ENCODE data around the gene PIP5K1A.
"Not testable (repeated sequence)": the region's sequence is repeated elsewhere in the genome, so short reads cannot be mapped to it uniquely, and the experiment has no call there.

PIP5K1A gene

GRCh38 chr1:151193304-151193703, 5.0 kb upstream of the PIP5K1A start:
- no peak for DNase-seq (ENCODE audit: low read depth, low spot score)

DNA sequence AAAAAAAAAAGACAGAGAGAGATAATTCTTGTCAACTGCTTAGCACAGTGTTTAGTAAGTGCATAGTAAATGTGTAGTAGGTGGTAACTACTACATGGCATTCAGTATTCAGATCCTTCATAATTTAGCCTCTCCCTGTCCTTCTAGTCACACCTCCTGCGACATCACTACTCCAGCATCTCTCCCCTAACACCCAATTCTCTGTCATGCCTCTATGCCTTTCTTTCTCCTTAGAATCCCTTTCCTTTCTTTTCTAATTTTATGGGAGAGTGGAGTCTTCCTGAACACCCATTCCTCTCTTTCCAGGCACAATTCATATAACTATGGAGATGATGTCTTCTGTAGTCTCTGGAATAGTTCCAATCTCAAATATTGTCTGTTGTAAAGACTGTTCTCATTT, 4.5 kb upstream of the PIP5K1A start:
- DNase-seq (ENCODE audit: low read depth, low spot score): no peak

DNA sequence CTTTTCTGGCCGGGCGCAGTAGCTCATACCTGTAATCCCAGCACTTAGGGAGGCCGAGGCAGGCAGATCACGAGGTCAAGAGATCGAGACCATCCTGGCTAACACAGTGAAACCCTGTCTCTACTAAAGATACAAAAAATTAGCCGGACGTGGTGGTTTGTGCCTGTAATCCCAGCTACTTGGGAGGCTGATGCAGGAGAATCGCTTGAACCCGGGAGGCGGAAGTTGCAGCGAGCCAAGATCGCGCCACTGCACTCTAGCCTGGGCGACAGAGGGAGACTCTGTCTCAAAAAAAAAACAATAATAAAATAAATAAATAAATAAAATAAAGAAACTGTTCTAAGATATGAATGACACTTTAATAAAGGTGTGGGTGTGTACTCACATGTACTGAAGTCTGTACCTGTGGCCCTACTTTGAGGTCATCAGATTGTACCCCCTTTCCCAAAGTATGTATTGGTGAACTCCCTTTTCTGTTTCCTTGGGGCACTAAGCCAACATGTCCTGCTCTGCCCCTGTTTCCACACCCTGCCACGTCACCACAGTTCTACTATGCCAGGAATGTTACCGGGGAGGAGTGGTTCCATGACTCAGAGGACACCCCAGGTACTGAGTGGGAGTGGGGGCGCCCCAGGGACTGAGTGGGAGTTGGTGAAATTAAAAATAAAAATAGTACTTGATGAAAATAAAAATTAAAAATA, 3.3 kb upstream of the PIP5K1A start:
- DNase-seq (ENCODE audit: low read depth, low spot score): peak; percentile 39

- DNase-seq (ENCODE audit: low read depth, low spot score): peak; percentile 61
These were observed 2.0 kb upstream of the PIP5K1A start for GRCh38 chr1:151196292-151196800.

DNA sequence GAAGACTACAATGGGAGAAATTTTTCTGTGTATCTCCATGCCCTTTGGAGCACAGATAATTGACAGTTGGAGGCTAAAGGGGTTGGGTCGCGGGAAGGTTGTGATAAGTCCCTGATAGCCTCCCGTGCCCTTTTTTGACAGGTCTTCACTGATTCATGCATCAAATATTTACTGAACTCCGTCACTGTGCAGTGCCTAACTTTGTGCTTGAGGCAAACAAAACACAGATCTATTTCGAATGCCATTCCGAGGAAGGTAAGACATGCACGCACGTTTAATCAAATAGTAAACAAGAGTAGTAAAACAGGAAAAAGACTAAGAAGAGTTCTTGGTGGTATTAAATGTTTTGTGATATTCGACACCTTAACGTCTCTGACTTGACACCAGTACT, 494 bp upstream of the PIP5K1A start:
- no peak for DNase-seq (ENCODE audit: low read depth, low spot score)

- no peak for DNase-seq (ENCODE audit: low read depth, low spot score)
These were observed 1.7 kb downstream of the PIP5K1A start for GRCh38 chr1:151199873-151200581.

GRCh38 chr1:151205381-151205965, 7.1 kb downstream of the PIP5K1A start:
- DNase-seq (ENCODE audit: low read depth, low spot score): not testable (repeated sequence)

DNA sequence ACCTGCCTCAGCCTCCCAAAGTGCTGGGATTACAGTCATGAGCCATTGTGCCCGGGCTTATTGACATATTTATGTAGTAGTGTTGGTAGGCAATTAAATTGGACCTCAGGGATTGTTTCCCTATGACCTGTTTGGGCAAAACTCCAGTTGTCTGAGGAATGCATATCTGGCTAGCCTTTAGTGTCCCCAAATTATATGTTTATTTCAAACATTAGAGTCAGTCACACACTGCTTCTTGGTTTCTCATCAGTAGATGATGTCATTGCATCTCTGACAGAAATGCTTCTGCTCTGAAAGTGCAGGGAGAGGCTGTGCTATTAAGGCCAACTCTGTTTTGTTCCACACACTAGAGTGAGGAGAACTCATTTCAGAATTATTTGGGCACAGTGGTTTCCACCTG, 12.5 kb downstream of the PIP5K1A start:
- DNase-seq (ENCODE audit: low read depth, low spot score): no peak

GRCh38 chr1:151211972-151212705, 13.8 kb downstream of the PIP5K1A start:
- no peak for DNase-seq (ENCODE audit: low read depth, low spot score)

GRCh38 chr1:151213560-151213959, 15.2 kb downstream of the PIP5K1A start:
- no peak for DNase-seq (ENCODE audit: low read depth, low spot score)

GRCh38 chr1:151221616-151222015, 23.3 kb downstream of the PIP5K1A start:
- DNase-seq (ENCODE audit: low read depth, low spot score): no peak

DNA sequence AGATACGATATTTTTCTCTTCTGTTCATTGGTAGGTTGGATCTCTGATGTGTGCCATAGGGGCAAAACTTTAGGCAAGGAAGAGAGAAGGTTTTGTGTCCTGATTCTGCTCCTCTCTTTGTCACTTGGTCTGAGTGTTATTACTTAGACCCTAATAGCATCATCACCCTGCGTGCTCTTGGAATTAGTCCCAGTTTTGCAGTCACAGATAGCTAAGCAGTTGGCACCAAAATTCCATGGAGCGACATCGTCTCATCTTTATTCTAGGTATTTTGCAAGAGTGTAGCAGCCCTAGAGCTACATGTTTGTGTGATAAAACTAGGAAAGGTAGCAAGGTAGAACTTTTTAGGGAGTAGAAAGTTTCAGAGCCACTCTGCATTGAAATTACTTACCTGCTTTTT, 23.8 kb downstream of the PIP5K1A start:
- DNase-seq (ENCODE audit: low read depth, low spot score): no peak

DNA sequence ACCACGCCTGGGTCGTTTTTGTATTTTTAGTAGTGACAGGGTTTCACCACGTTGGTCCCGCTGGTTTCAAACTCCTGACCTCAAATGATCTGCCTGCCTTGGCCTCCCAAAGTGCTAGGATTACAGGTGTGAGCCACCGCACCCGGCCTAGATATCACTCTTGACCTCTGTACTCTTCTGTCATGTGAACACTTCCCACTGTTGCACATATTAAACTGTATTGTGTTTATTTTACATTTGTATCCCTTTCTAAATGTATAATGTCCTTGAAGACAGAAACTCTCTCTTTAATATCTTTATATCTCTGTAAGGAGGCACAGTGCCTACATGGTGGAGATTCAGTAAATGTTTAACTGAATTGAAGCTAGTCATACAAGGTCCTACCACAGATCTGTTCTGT, 36.9 kb downstream of the PIP5K1A start:
- no peak for DNase-seq (ENCODE audit: low read depth, low spot score)

- no peak for DNase-seq (ENCODE audit: low read depth, low spot score)
These were observed 39.5 kb downstream of the PIP5K1A start for GRCh38 chr1:151237678-151238466.

DNA sequence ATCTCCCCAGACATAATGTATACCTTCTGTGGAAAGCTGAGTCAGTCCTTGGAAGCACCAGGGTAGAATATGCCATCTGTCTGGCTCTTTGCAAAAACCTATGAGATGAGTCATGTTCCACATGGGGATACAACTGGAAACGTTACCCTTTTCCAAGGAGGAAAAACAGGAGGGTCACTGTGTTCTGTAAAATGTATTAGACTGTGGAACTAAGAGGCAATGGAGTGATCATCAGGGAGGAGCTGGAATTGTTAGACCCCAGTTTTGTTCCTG, 40.1 kb downstream of the PIP5K1A start:
- no peak for DNase-seq (ENCODE audit: low read depth, low spot score)

DNA sequence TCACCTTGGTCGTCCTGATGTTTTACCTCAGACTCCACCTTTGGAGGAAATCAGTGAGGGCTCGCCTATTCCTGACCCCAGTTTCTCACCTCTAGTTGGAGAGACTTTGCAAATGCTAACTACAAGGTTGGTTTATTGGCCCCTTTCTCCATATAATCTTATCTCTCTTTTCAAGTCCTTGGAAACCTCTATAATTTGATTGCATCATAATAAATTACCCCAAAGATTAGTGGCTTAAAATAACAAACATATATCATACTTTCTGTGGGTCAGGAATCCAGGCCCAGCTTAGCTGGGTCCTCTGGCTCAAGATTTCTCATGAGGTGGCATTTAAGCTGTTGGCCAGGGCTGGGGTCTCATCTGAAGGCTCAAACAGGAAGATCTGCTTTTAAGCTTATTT, 44.1 kb downstream of the PIP5K1A start:
- DNase-seq (ENCODE audit: low read depth, low spot score): no peak

- DNase-seq (ENCODE audit: low read depth, low spot score): no peak
These were observed 45.4 kb downstream of the PIP5K1A start for GRCh38 chr1:151243683-151244216.

- DNase-seq (ENCODE audit: low read depth, low spot score): no peak
These were observed 48.4 kb downstream of the PIP5K1A start for GRCh38 chr1:151246786-151247185.

- DNase-seq (ENCODE audit: low read depth, low spot score): peak; percentile 18
These were observed 53.5 kb downstream of the PIP5K1A start for GRCh38 chr1:151251656-151252470.

All from ELF-1 (cell line).